Measurements from ENCODE around the gene PDE3B. TPM values are rescaled to one million over a fixed set of nuclear protein-coding genes. Genes with fewer than 3 reads are reported as not detected.
A peak's percentile ranks its signal among the peaks of the same experiment; 100 is the strongest.

PDE3B gene
- total and polyA plus RNA-seq, 11 donors, result 2.4 to 17.0 (median 10.0) TPM

- DNase-seq, result no peak
- 86 to 97% (median 89%) methylated on average over 2 of the region's 2 CpGs for WGBS, 4 donors
- H3K36me3 ChIP-seq, result no peaks in the 10 kb centered on the region
- H3K27me3 ChIP-seq, result no peaks in the 10 kb centered on the region
- H3K4me1 ChIP-seq, result peaks cover 0 to 28% (median 9%) of the 10 kb centered on the region in 12 donors
- no peak for ATAC-seq
- H3K4me3 ChIP-seq, result peak overlapping the region in 11 of 12 donors; percentile 64 to 92 (median 70)
- intact Hi-C loops (cut with DNase I), result loop anchor here in 8 of 10 donors (1.0 to 10.0 kb wide), 7 partner anchors 248 to 372 kb away; partner anchors contain the start of genes PDE3B (in 5 of the 8) and PSMA1 (in 5 of the 8)
- TF ChIP-seq CTCF (IDR thresholded peaks at IDR 0.05) (no peak), POLR2A (IDR thresholded peaks at IDR 0.05) (no peak)
- H3K27ac ChIP-seq, result peak overlapping the region in 10 of 12 donors; percentile 25 to 96 (median 86)
- no peaks in the 10 kb centered on the region for H3K9me3 ChIP-seq
Observed at GRCh38 chr11:14892577-14892976, 249.0 kb downstream of the PDE3B start.

- Histone ChIP-seq H3K27ac (peak overlapping the region in 1 of 12 donors; percentile 49), H3K4me1 (peaks cover 0 to 18% (median 9%) of the 10 kb centered on the region in 12 donors), H3K9me3 (no peaks in the 10 kb centered on the region), H3K36me3 (no peaks in the 10 kb centered on the region), H3K27me3 (no peaks in the 10 kb centered on the region), H3K4me3 (no peak overlapping the region)
- TF ChIP-seq CTCF (IDR thresholded peaks at IDR 0.05) (no peak), POLR2A (IDR thresholded peaks at IDR 0.05) (no peak)
- 62 to 69% (median 67%) methylated on average over 5 of the region's 5 CpGs for WGBS, 4 donors
- intact Hi-C loops (cut with DNase I), result loop anchor here in 8 of 10 donors (5.0 to 10.0 kb wide), 6 partner anchors 250 to 373 kb away; partner anchors contain the start of genes PDE3B (in 5 of the 8) and PSMA1 (in 4 of the 8)
- DNase-seq (peak; percentile 37 to 61 (median 49)), ATAC-seq (no peak)
Observed at GRCh38 chr11:14894657-14895598, 251.3 kb downstream of the PDE3B start.

GRCh38 chr11:14898355-14898754 lies 254.8 kb downstream of the PDE3B start:
- H3K27ac ChIP-seq, result no peak overlapping the region
- H3K4me3 ChIP-seq, result no peak overlapping the region
- no peak for ATAC-seq
- H3K36me3 ChIP-seq, result no peaks in the 10 kb centered on the region
- WGBS, 4 donors, result 80 to 94% (median 91%) methylated on average over 3 of the region's 3 CpGs
- no peak for DNase-seq
- intact Hi-C loops (cut with DNase I), result loop anchor here in 4 of 10 donors (10.0 kb wide), 1 partner anchor 254 kb away; the partner anchor contains the start of gene PDE3B (in 4 of the 4)
- H3K4me1 ChIP-seq, result no peaks in the 10 kb centered on the region
- no peaks in the 10 kb centered on the region for H3K9me3 ChIP-seq
- TF ChIP-seq POLR2A (IDR thresholded peaks at IDR 0.05) (no peak), CTCF (IDR thresholded peaks at IDR 0.05) (no peak)
- H3K27me3 ChIP-seq, result no peaks in the 10 kb centered on the region

GRCh38 chr11:14898906-14899305 lies 255.3 kb downstream of the PDE3B start:
- H3K27me3 ChIP-seq, result no peaks in the 10 kb centered on the region
- no peak overlapping the region for H3K4me3 ChIP-seq
- H3K36me3 ChIP-seq, result no peaks in the 10 kb centered on the region
- ATAC-seq, result no peak
- intact Hi-C loops (cut with DNase I), result loop anchor here in 4 of 10 donors (10.0 kb wide), 1 partner anchor 254 kb away; the partner anchor contains the start of gene PDE3B (in 4 of the 4)
- H3K9me3 ChIP-seq, result no peaks in the 10 kb centered on the region
- no peak overlapping the region for H3K27ac ChIP-seq
- TF ChIP-seq CTCF (IDR thresholded peaks at IDR 0.05) (no peak), POLR2A (IDR thresholded peaks at IDR 0.05) (no peak)
- WGBS, 4 donors, result 78 to 88% (median 87%) methylated on average over 2 of the region's 2 CpGs
- DNase-seq, result no peak
- H3K4me1 ChIP-seq, result peaks cover 0 to under 1% (median 0%) of the 10 kb centered on the region in 12 donors

All from heart left ventricle (tissue), 16 donors.